SU-DHL-6 (cell line): ENCODE results near the gene CPA3.

Source experiments
- CTCF ChIP-seq: fragments of 200-600 bp; sonication (generic); IDR thresholded peaks from one replicate; pipeline ENCODE4 v1.5.1; 2017; ENCODE audit warnings: antibody characterized with exemption, mild to moderate bottlenecking, low read length, moderate library complexity; ENCODE audit not compliant: insufficient read depth, poor library complexity, severe bottlenecking
- EZH2phosphoT487 ChIP-seq: fragments of 200-600 bp; sonication (generic), shearing (Covaris generic); conservative IDR thresholded peaks from 2 replicates; pipeline ENCODE4 v1.6.1; 2018; ENCODE audit warnings: mild to moderate bottlenecking, antibody characterized with exemption, low read length, moderate library complexity, mixed read lengths

- TF ChIP-seq CTCF (no peak), EZH2phosphoT487 (no peak)
Observed at GRCh38 chr3:148815316-148816110, 49.6 kb upstream of the CPA3 start.
